Smooth muscle cell (in vitro differentiated cells): Measurements from ENCODE around the gene GOLIM4. TPM values are rescaled to one million over a fixed set of nuclear protein-coding genes. Genes with fewer than 3 reads are reported as not detected.
A peak's percentile ranks its signal among the peaks of the same experiment; 100 is the strongest.

Source experiments
- DNase-seq: peaks from one replicate; lab custom pipeline; 2025; ENCODE audit not compliant: unreplicated experiment; lab: John Stamatoyannopoulos, UW
- H2AFZ ChIP-seq: fragments of 200-600 bp; sonication (generic); 2 replicates; pipeline ENCODE4 v1.6.0; 2016; ENCODE audit warnings: antibody characterized with exemption, low read depth, mild to moderate bottlenecking
- H3F3A ChIP-seq: fragments of 200-600 bp; sonication (generic); 2 replicates; pipeline ENCODE4 v1.6.0; 2017; ENCODE audit warnings: antibody characterized with exemption, low read depth
- H3K27ac ChIP-seq: fragments of 200-600 bp; sonication (generic); 2 replicates; pipeline ENCODE4 v1.5.1; 2016; ENCODE audit warnings: low read depth, mild to moderate bottlenecking
- H3K27me3 ChIP-seq: fragments of 200-600 bp; sonication (generic); 2 replicates; pipeline ENCODE4 v1.6.1; 2016; ENCODE audit warnings: low read depth, mild to moderate bottlenecking
- H3K36me3 ChIP-seq: fragments of 200-600 bp; sonication (generic); 2 replicates; pipeline ENCODE4 v1.5.1; 2016; ENCODE audit warnings: low read depth
- H3K4me1 ChIP-seq: fragments of 200-600 bp; sonication (generic); 2 replicates; pipeline ENCODE4 v1.5.1; 2016; ENCODE audit warnings: low read depth
- H3K4me2 ChIP-seq: fragments of 200-600 bp; sonication (generic); 2 replicates; pipeline ENCODE4 v1.6.0; 2016; ENCODE audit warnings: mild to moderate bottlenecking
- H3K4me3 ChIP-seq: fragments of 200-600 bp; sonication (generic); 2 replicates; pipeline ENCODE4 v1.5.1; 2016; ENCODE audit warnings: mild to moderate bottlenecking
- H3K79me2 ChIP-seq: fragments of 200-600 bp; sonication (generic); 2 replicates; pipeline ENCODE4 v1.6.0; 2016; ENCODE audit warnings: low read depth, mild to moderate bottlenecking
- H3K9ac ChIP-seq: fragments of 200-600 bp; sonication (generic); 2 replicates; pipeline ENCODE4 v1.6.0; 2016; ENCODE audit warnings: low read depth
- H3K9me3 ChIP-seq: fragments of 200-600 bp; sonication (generic); replicated peaks from 2 replicates; pipeline ENCODE4 v1.5.1; 2016; ENCODE audit warnings: low read depth
- H4K20me1 ChIP-seq: fragments of 200-600 bp; sonication (generic); 2 replicates; pipeline ENCODE4 v1.6.0; 2016; ENCODE audit warnings: low read depth
- CTCF ChIP-seq: fragments of 200-600 bp; sonication (generic); IDR thresholded peaks from 2 replicates; pipeline ENCODE4 v1.5.1; 2017; ENCODE audit warnings: borderline replicate concordance, mild to moderate bottlenecking, antibody characterized with exemption; ENCODE audit not compliant: insufficient read depth, poor library complexity, severe bottlenecking
- WGBS: methylation state at CpG from one replicate; pipeline ENCODE4 v1.1.7; 2016; ENCODE audit warnings: low lambda C conversion rate; 5-methylcytosine and 5-hydroxymethylcytosine counted together
- polyA plus RNA-seq: library from polyadenylated mRNA; unstranded; fragments of >200 nt; fragmentation: Nextera tagmentation; extraction: Ambion mirVana; gene quantifications from 2 replicates; pipeline ENCODE4 v1.2.1, GENCODE V29; 2016
- total RNA-seq: library from RNA; depleted of rRNA; stranded (reverse); fragments of >200 nt; gene quantifications from 2 replicates; pipeline ENCODE4 v1.2.3, GENCODE V29; 2014

GOLIM4 gene
- total and polyA plus RNA-seq, 2 experiments from 2014 or later, result 44.5 to 59.9 TPM

DNA sequence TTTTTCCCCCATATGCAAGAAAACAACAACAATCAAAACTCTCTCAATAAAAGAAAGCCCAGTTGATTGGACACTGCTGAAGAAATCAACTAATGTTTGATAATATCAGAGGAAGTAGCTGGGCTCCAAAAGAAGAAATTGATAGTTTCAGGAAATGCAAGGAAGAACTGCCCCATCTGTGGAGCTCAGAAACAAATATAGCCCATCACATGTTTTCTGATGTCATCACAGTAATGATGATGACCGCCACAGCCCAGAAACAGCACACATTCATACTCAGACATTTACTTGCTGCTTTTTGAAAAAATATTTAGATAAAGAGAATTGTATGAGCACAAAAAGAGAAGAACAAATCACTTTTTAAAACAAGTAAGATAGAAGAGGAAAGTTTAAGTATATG is 67.6 kb downstream of the GOLIM4 start:
- Histone ChIP-seq H3K4me3 (no peak overlapping the region), H3K9ac (no peak overlapping the region), H3K36me3 (peaks cover 18% of the 10 kb centered on the region), H2AFZ (no peak overlapping the region), H4K20me1 (no peaks in the 10 kb centered on the region), H3K4me2 (no peak overlapping the region), H3K9me3 (no peaks in the 10 kb centered on the region), H3K27ac (peak overlapping the region; percentile 30), H3F3A (no peaks in the 10 kb centered on the region), H3K79me2 (peaks cover 2% of the 10 kb centered on the region), H3K27me3 (no peaks in the 10 kb centered on the region), H3K4me1 (peaks cover 9% of the 10 kb centered on the region)
- no peak for DNase-seq
- 97% methylated on average over 1 of the region's 1 CpG for WGBS
- no peak for TF ChIP-seq CTCF

DNA sequence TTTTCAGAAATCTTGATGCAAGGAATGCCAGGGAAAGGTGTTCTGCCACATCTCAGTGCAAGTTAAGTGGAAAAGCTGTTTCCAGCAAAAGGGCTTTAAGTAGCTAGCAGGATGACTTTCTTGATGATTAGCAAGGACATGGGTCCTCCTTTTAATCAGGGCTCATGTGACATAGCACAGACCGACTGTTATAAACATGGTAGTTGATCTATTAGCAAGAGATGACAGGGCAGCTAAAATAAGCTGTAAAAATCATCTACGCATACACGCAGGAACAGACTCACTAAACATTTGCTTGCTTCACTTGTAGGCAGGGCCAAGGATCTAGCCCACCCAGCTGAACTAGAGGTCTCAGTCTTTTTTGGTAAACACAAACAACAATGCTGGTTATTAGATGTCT is 69.0 kb downstream of the GOLIM4 start:
- DNase-seq, result no peak
- peaks cover 7% of the 10 kb centered on the region for H3K36me3 ChIP-seq
- WGBS, result 57% methylated on average over 3 of the region's 3 CpGs
- no peaks in the 10 kb centered on the region for H3F3A ChIP-seq
- no peaks in the 10 kb centered on the region for H3K79me2 ChIP-seq
- no peak overlapping the region for H3K9ac ChIP-seq
- TF ChIP-seq CTCF, result no peak
- H4K20me1 ChIP-seq, result no peaks in the 10 kb centered on the region
- H3K27ac ChIP-seq, result peak overlapping the region; percentile 88
- H3K9me3 ChIP-seq, result no peaks in the 10 kb centered on the region
- H2AFZ ChIP-seq, result no peak overlapping the region
- H3K4me2 ChIP-seq, result no peak overlapping the region
- H3K27me3 ChIP-seq, result no peaks in the 10 kb centered on the region
- no peak overlapping the region for H3K4me3 ChIP-seq
- peaks cover 9% of the 10 kb centered on the region for H3K4me1 ChIP-seq

DNA sequence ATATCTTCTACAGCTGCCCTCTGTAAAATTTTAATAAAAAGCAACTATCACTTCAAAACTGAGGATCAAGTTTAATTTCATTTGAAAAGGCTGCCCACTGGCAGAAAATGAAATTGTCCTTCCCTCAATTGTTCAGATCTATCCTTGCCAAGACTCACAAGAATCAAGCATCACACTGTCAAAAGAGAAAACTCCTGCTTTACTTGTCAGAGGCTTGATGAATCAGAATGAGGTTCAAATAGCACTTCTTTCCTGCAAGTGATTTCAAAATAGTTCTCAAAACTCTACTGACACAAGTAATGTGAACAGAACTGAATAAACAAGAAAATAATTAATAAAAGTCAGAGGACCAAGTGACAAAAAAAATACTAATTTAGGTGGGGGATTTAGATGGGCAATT is 70.6 kb downstream of the GOLIM4 start:
- H3K4me1 ChIP-seq, result peaks cover 9% of the 10 kb centered on the region
- H2AFZ ChIP-seq, result no peak overlapping the region
- H3K27me3 ChIP-seq, result no peaks in the 10 kb centered on the region
- DNase-seq, result no peak
- no peaks in the 10 kb centered on the region for H4K20me1 ChIP-seq
- TF ChIP-seq CTCF, result no peak
- H3K79me2 ChIP-seq, result no peaks in the 10 kb centered on the region
- no peak overlapping the region for H3K4me3 ChIP-seq
- peak overlapping the region; percentile 88 for H3K27ac ChIP-seq
- H3K9ac ChIP-seq, result peak overlapping the region; percentile 37
- no peaks in the 10 kb centered on the region for H3F3A ChIP-seq
- H3K36me3 ChIP-seq, result no peaks in the 10 kb centered on the region
- H3K4me2 ChIP-seq, result peak overlapping the region; percentile 63
- no peaks in the 10 kb centered on the region for H3K9me3 ChIP-seq

DNA sequence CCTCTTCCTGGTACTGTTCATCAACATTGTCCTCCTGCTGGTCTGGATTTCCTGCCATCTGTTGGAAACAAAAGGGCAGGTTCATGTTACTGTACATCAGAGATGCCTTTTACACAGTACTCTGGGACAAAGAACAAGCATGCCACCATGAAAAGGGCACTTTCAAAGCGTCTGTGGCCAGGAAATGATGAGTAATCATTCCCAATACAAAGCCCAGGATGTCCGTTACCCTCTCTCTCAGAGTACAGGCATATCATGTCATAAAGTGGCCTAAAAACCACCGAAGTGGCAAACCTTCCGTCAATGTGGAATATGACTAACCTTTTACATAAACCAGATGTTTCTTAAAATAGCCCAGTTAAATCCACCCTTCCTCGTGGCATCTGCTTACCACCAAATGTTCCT is 71.2 kb downstream of the GOLIM4 start:
- Histone ChIP-seq H3F3A (no peaks in the 10 kb centered on the region), H3K27ac (peak overlapping the region; percentile 88), H3K36me3 (no peaks in the 10 kb centered on the region), H3K4me1 (peaks cover 9% of the 10 kb centered on the region), H3K27me3 (no peaks in the 10 kb centered on the region), H3K9me3 (no peaks in the 10 kb centered on the region), H2AFZ (no peak overlapping the region), H3K4me3 (no peak overlapping the region), H3K79me2 (no peaks in the 10 kb centered on the region), H4K20me1 (no peaks in the 10 kb centered on the region), H3K9ac (peak overlapping the region; percentile 37), H3K4me2 (peak overlapping the region; percentile 63)
- WGBS, result 11% methylated on average over 5 of the region's 5 CpGs
- DNase-seq, result no peak
- TF ChIP-seq CTCF, result no peak
